ENCODE measurements around the gene IKBKE.

- TF ChIP-seq CTCF (IDR thresholded peaks at IDR 0.05) (no peak), POLR2A (IDR thresholded peaks at IDR 0.05) (no peak), POLR2AphosphoS5 (IDR thresholded peaks at IDR 0.05) (no peak)
Measured at GRCh38 chr1:206478746-206479145, 8.5 kb downstream of the IKBKE start.

Measured in suprapubic skin (tissue), 4 donors.